Measurements from ENCODE around the gene BCAS1. TPM values are rescaled to one million over a fixed set of nuclear protein-coding genes. Genes with fewer than 3 reads are reported as not detected.

Gene BCAS1
- total and polyA plus RNA-seq, 7 experiments from 2014 or later = 0.05 to 0.16 (median 0.10) TPM; not detected in 4

DNA sequence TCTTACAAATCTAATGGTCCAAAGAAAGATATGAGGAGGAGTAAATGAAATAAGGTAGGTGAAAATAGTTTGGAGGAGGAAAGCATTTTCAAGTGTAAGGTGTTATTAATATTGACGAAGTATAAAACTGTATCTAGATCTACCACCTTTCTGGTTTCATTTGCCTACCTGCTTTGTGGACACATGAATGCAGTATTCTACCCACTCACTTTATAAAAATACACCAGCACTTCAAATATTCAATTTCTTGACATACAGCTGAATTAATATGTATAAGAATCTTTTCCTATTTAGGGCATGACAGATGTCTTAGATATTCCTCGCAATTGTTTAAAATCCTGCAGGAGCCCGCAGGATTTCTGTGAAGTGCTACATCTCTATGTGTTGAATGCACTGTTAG lies 108.0 kb downstream of the BCAS1 start:
- POLR2A ChIA-PET = no interaction called here

DNA sequence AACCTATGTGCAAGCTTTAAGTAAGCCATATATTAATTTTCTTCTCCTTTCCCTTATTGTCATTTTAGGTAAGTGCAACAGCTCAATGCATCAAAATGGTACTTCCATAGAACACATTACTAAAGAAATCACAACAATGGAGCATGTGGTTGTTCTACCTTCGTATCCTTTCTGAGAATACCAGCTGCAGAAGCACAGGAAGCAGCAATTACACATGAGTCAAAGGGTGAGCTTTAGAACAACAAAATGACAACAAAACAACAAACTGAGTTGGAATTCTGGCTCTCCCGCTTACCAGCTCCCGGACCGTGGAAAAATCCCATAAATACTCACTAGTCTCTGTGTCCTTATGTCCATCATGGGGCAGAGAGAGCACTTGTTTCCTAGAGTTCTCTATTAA lies 108.9 kb downstream of the BCAS1 start:
- H3K4me1 ChIP-seq (ENCODE audit: control insufficient read depth in 2 of 2, insufficient read depth in 2 of 2, low read length in 2 of 2) = no peaks in the 10 kb centered on the region
- ATAC-seq (no peak), DNase-seq (no peak)
- H3K9me3 ChIP-seq (ENCODE audit: control insufficient read depth in 2 of 3, low read length in 3 of 3) = no peaks in the 10 kb centered on the region
- Mint-ChIP-seq H3K4me1 (peaks cover 4 to 9% (median 5%) of the 10 kb centered on the region in 7 donors), H3K27ac (no peak overlapping the region), H3K4me3 (no peak overlapping the region), H3K36me3 (no peaks in the 10 kb centered on the region), H3K9me3 (no peaks in the 10 kb centered on the region), H3K27me3 (peaks cover 4 to 42% (median 9%) of the 10 kb centered on the region in 5 donors)
- H3K4me3 ChIP-seq (ENCODE audit: low read length) = no peak overlapping the region
- CTCF ChIA-PET = no interaction called here
- intact Hi-C loops (cut with micrococcal nuclease) = no loop called here
- no peaks in the 10 kb centered on the region for H3K36me3 ChIP-seq (ENCODE audit: control insufficient read depth in 2 of 3, insufficient read depth in 3 of 3, low read length in 3 of 3)
- H3K27me3 ChIP-seq (ENCODE audit: control insufficient read depth in 2 of 2, insufficient read depth in 2 of 2, low read length in 2 of 2) = no peaks in the 10 kb centered on the region
- POLR2A ChIA-PET = no interaction called here
- no peak overlapping the region for H3K27ac ChIP-seq (ENCODE audit: low read depth, low read length)

More for the DNA sequence above, 108.0 kb downstream of the BCAS1 start:
- Mint-ChIP-seq H3K4me1 (peaks cover 3 to 9% (median 5%) of the 10 kb centered on the region in 7 donors), H3K27me3 (peaks cover 4 to 37% (median 9%) of the 10 kb centered on the region in 5 donors), H3K4me3 (no peak overlapping the region), H3K36me3 (no peaks in the 10 kb centered on the region), H3K9me3 (no peaks in the 10 kb centered on the region), H3K27ac (no peak overlapping the region)
- no peaks in the 10 kb centered on the region for H3K4me1 ChIP-seq (ENCODE audit: control insufficient read depth in 2 of 2, insufficient read depth in 2 of 2, low read length in 2 of 2)
- H3K27ac ChIP-seq (ENCODE audit: low read depth, low read length) = no peak overlapping the region
- H3K9me3 ChIP-seq (ENCODE audit: control insufficient read depth in 2 of 3, low read length in 3 of 3) = no peaks in the 10 kb centered on the region
- intact Hi-C loops (cut with micrococcal nuclease) = no loop called here
- no peaks in the 10 kb centered on the region for H3K36me3 ChIP-seq (ENCODE audit: control insufficient read depth in 2 of 3, insufficient read depth in 3 of 3, low read length in 3 of 3)
- H3K27me3 ChIP-seq (ENCODE audit: control insufficient read depth in 2 of 2, insufficient read depth in 2 of 2, low read length in 2 of 2) = no peaks in the 10 kb centered on the region
- no peak for DNase-seq
- H3K4me3 ChIP-seq (ENCODE audit: low read length) = no peak overlapping the region
- ATAC-seq = no peak
- CTCF ChIA-PET = no interaction called here

DNA sequence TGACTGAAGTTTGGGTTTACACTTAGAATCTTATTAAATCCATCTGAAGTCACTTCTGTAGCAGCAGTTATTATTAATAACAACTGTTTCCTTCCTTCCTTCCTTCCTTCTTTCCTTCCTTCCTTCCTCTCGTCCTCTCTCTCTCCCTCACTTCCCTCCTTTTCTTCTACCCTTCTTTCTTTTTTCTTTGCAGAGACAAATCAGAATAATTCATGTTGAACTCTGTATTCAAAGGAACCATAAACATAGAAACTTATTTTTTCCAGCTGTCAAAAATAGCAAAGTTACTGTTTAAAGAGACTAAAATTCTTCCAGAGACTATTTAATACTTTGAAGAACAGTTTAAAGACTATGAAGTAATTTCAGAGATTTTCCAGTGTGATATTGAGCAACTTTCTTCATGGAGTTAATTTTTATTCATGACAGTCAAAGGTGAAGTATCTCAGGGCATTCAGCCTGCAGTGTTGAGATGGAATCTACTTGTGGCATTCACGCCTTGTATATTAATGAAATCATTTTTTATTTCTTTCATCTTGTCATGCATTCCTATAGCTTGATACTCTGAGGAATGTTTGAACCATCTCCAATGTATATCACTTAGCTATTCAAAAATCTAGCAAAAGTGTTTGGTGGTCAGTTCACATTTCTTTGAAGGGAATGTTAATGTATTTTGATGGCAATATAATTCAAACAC lies 109.7 kb downstream of the BCAS1 start:
- H3K36me3 Mint-ChIP-seq = peaks cover 0 to 1% (median 0%) of the 10 kb centered on the region in 5 donors
- ChIA-PET POLR2A (interaction anchor here (0.6 to 0.7 kb wide), 2 partner anchors 11 to 374 kb away, joined by 3 read pairs; no protein-coding TSS in a partner anchor), CTCF (no interaction called here)
- peaks cover 4 to 9% (median 5%) of the 10 kb centered on the region in 7 donors for H3K4me1 Mint-ChIP-seq
- no peak overlapping the region for H3K27ac Mint-ChIP-seq
- H3K27ac ChIP-seq (ENCODE audit: low read depth, low read length) = no peak overlapping the region
- H3K9me3 ChIP-seq (ENCODE audit: control insufficient read depth in 2 of 3, low read length in 3 of 3) = no peaks in the 10 kb centered on the region
- no peak for ATAC-seq
- no peaks in the 10 kb centered on the region for H3K36me3 ChIP-seq (ENCODE audit: control insufficient read depth in 2 of 3, insufficient read depth in 3 of 3, low read length in 3 of 3)
- H3K27me3 Mint-ChIP-seq = peaks cover 4 to 46% (median 9%) of the 10 kb centered on the region in 5 donors
- H3K4me3 ChIP-seq (ENCODE audit: low read length) = no peak overlapping the region
- DNase-seq = no peak
- no peak overlapping the region for H3K4me3 Mint-ChIP-seq
- intact Hi-C loops (cut with micrococcal nuclease) = no loop called here
- H3K27me3 ChIP-seq (ENCODE audit: control insufficient read depth in 2 of 2, insufficient read depth in 2 of 2, low read length in 2 of 2) = no peaks in the 10 kb centered on the region
- no peaks in the 10 kb centered on the region for H3K9me3 Mint-ChIP-seq
- no peaks in the 10 kb centered on the region for H3K4me1 ChIP-seq (ENCODE audit: control insufficient read depth in 2 of 2, insufficient read depth in 2 of 2, low read length in 2 of 2)

DNA sequence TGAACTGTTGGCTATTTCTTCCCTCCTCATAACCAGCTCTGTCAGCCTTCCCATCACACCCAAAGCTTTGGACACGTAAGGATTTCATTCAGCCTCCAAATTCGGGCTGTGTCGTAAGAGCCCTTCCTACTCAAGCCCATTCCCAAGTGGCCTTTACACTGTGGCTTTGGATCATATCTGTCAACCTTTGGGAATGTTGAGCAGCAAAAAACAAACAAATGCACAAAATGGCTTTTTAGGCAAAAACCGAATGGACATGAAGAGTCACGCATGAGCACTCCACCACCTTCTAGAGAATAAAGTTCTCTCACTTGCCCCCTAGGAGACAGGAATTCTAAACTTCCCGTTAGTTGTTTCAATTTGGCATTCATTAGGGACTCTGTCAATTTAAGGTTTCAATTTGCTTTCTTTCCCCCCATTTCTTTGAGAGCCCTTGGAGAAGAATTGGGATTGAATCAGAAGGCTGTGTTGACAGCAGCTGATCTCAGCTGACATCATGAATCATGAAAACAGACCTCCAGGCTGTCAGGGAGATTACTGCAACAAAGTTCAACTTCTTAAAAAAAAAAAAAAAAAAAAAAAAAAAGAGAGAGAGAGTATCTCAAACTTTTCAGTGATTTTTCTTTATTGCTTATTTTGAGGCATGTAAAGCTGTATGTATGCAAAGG lies 110.3 kb downstream of the BCAS1 start:
- Histone ChIP-seq H3K4me1 (ENCODE audit: control insufficient read depth in 2 of 2, insufficient read depth in 2 of 2, low read length in 2 of 2) (no peaks in the 10 kb centered on the region), H3K27ac (ENCODE audit: low read depth, low read length) (no peak overlapping the region), H3K36me3 (ENCODE audit: control insufficient read depth in 2 of 3, insufficient read depth in 3 of 3, low read length in 3 of 3) (no peaks in the 10 kb centered on the region), H3K4me3 (ENCODE audit: low read length) (no peak overlapping the region), H3K9me3 (ENCODE audit: control insufficient read depth in 2 of 3, low read length in 3 of 3) (no peaks in the 10 kb centered on the region), H3K27me3 (ENCODE audit: control insufficient read depth in 2 of 2, insufficient read depth in 2 of 2, low read length in 2 of 2) (no peaks in the 10 kb centered on the region)
- DNase-seq = no peak
- H3K36me3 Mint-ChIP-seq = peaks cover 0 to 3% (median 0%) of the 10 kb centered on the region in 5 donors
- H3K4me1 Mint-ChIP-seq = peaks cover 4 to 9% (median 5%) of the 10 kb centered on the region in 7 donors
- H3K9me3 Mint-ChIP-seq = peaks cover 0 to 3% (median 0%) of the 10 kb centered on the region in 11 donors
- POLR2A ChIA-PET = no interaction called here
- ATAC-seq = no peak
- no peak overlapping the region for H3K27ac Mint-ChIP-seq
- no peak overlapping the region for H3K4me3 Mint-ChIP-seq
- peaks cover 4 to 47% (median 9%) of the 10 kb centered on the region in 5 donors for H3K27me3 Mint-ChIP-seq
- intact Hi-C loops (cut with micrococcal nuclease) = loop anchor here in 1 of 2 donors (10.0 kb wide), 1 partner anchor 1765 kb away; the partner anchor contains the start of gene ZFP64
- CTCF ChIA-PET = no interaction called here

DNA sequence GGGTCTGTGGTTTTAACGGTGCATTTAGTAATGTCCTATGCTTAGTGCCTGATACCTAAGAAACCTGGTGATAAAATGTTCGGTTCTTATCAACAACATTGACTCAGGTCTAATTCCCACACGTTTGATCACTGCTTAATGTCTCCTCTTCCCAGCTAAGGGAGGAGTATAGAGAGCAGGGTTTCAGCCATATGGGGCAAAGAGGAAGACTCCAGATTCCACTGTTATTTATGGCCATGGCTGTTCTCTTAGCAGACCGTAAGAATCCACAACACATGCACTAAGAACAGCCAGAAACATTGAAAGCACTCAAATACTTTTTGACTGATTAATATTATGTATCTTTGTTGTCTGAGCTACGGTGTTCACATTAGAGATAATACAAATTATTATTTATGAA lies 112.1 kb downstream of the BCAS1 start:
- CTCF ChIA-PET = interaction anchor here (1.0 to 1.4 kb wide), 2 partner anchors 9 to 44 kb away, joined by 3 read pairs; no protein-coding TSS in a partner anchor
- Histone ChIP-seq H3K27me3 (ENCODE audit: control insufficient read depth in 2 of 2, insufficient read depth in 2 of 2, low read length in 2 of 2) (no peaks in the 10 kb centered on the region), H3K4me3 (ENCODE audit: low read length) (no peak overlapping the region), H3K36me3 (ENCODE audit: control insufficient read depth in 2 of 3, insufficient read depth in 3 of 3, low read length in 3 of 3) (no peaks in the 10 kb centered on the region), H3K4me1 (ENCODE audit: control insufficient read depth in 2 of 2, insufficient read depth in 2 of 2, low read length in 2 of 2) (no peaks in the 10 kb centered on the region), H3K9me3 (ENCODE audit: control insufficient read depth in 2 of 3, low read length in 3 of 3) (no peaks in the 10 kb centered on the region), H3K27ac (ENCODE audit: low read depth, low read length) (no peak overlapping the region)
- no peak overlapping the region for H3K27ac Mint-ChIP-seq
- no peak for DNase-seq
- H3K36me3 Mint-ChIP-seq = peaks cover 0 to 6% (median 0%) of the 10 kb centered on the region in 5 donors
- no peak overlapping the region for H3K4me3 Mint-ChIP-seq
- intact Hi-C loops (cut with micrococcal nuclease) = loop anchor here in 1 of 2 donors (10.0 kb wide), 1 partner anchor 1763 kb away; the partner anchor contains the start of gene ZFP64
- peaks cover 4 to 10% (median 5%) of the 10 kb centered on the region in 7 donors for H3K4me1 Mint-ChIP-seq
- POLR2A ChIA-PET = interaction anchor here (1.5 kb wide), 1 partner anchor 8 kb away, joined by 5 read pairs; no protein-coding TSS in a partner anchor
- ATAC-seq = no peak
- H3K27me3 Mint-ChIP-seq = peaks cover 0 to 35% (median 4%) of the 10 kb centered on the region in 5 donors
- peaks cover 0 to 8% (median 5%) of the 10 kb centered on the region in 11 donors for H3K9me3 Mint-ChIP-seq

DNA sequence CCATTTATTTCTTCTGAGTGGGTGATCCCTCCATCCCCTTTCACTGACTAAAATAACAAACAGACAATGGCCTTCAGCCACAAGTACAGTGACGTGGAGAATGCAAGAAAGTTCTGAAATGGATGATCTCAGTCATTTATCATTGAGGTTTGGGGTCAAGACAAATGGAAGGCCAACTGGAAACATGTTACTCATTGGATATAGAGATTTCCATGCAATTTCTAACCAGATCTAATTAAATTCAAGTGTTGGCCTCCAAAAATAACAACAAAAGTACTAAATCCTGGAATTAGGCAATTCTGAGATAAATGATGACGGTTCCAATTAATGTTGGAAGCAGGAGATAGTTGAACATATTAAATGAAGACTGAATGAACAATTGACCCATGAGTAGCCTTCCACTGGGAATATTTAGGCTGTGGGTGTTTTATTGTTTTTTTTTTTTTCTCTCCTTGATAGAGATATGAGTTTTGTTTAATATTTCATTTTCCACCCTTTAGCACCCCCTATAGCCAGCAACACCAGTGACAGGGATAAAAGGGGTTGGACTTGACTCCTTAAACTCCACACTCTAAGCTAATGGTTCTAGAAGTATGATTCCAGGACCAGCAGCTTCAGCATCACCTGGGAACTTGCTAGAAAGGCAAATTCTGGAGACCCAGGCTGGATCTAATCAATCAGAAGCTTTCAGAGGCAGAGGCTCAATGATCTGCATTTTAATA lies 112.8 kb downstream of the BCAS1 start:
- H3K36me3 ChIP-seq (ENCODE audit: control insufficient read depth in 2 of 3, insufficient read depth in 3 of 3, low read length in 3 of 3) = no peaks in the 10 kb centered on the region
- no peak overlapping the region for H3K27ac Mint-ChIP-seq
- H3K9me3 Mint-ChIP-seq = peaks cover 0 to 14% (median 7%) of the 10 kb centered on the region in 11 donors
- POLR2A ChIA-PET = interaction anchor here (1.5 kb wide), 1 partner anchor 8 kb away, joined by 5 read pairs; no protein-coding TSS in a partner anchor
- H3K4me3 Mint-ChIP-seq = no peak overlapping the region
- intact Hi-C loops (cut with micrococcal nuclease) = loop anchor here in 1 of 2 donors (10.0 kb wide), 1 partner anchor 1763 kb away; the partner anchor contains the start of gene ZFP64
- ATAC-seq (no peak), DNase-seq (no peak)
- H3K9me3 ChIP-seq (ENCODE audit: control insufficient read depth in 2 of 3, low read length in 3 of 3) = no peaks in the 10 kb centered on the region
- H3K4me3 ChIP-seq (ENCODE audit: low read length) = no peak overlapping the region
- H3K27ac ChIP-seq (ENCODE audit: low read depth, low read length) = no peak overlapping the region
- no peaks in the 10 kb centered on the region for H3K27me3 ChIP-seq (ENCODE audit: control insufficient read depth in 2 of 2, insufficient read depth in 2 of 2, low read length in 2 of 2)
- peaks cover 4 to 10% (median 5%) of the 10 kb centered on the region in 7 donors for H3K4me1 Mint-ChIP-seq
- H3K4me1 ChIP-seq (ENCODE audit: control insufficient read depth in 2 of 2, insufficient read depth in 2 of 2, low read length in 2 of 2) = no peaks in the 10 kb centered on the region
- H3K27me3 Mint-ChIP-seq = peaks cover 0 to 35% (median 4%) of the 10 kb centered on the region in 5 donors
- peaks cover 0 to 8% (median 3%) of the 10 kb centered on the region in 5 donors for H3K36me3 Mint-ChIP-seq
- CTCF ChIA-PET = interaction anchor here (1.0 kb wide), 1 partner anchor 43 kb away, joined by 3 read pairs; no protein-coding TSS in a partner anchor

Measured in naive thymus-derived CD4-positive, alpha-beta T cell (primary cell).